Measurements from ENCODE around the gene ABCB8. TPM values are rescaled to one million over a fixed set of nuclear protein-coding genes. Genes with fewer than 3 reads are reported as not detected.

ABCB8 gene
- total and polyA plus RNA-seq, 2 donors (not counting 3 experiments of a cell fraction or from before 2014, with no cell fraction given), result 38.0 to 46.3 TPM

- no peak for DNase-seq (ENCODE audit: low read depth, low spot score)
- BruUV-seq (replicated peaks), result no TSS peak
- H3K27ac ChIP-seq (ENCODE audit: insufficient read depth, low read depth, low read length), result no peak overlapping the region
- H2AFZ ChIP-seq (ENCODE audit: low read depth, low read length), result no peak overlapping the region
- H3K9me3 ChIP-seq (replicated peaks; ENCODE audit: control insufficient read depth, insufficient read depth, low read length), result no peaks in the 10 kb centered on the region
- H3K4me1 ChIP-seq (ENCODE audit: control insufficient read depth, extremely low read depth, insufficient read depth, low read length), result peaks cover 28% of the 10 kb centered on the region
- no peak overlapping the region for H3K4me2 ChIP-seq (ENCODE audit: insufficient read depth, low read length)
- TF ChIP-seq GATA2 (IDR thresholded peaks at IDR 0.05; ENCODE audit: insufficient read depth, insufficient read length, low read depth, low read length), result no peak
- no peak for TF ChIP-seq MAX (IDR thresholded peaks at IDR 0.05; ENCODE audit: insufficient read depth, insufficient read length)
- no peak for TF ChIP-seq FOS (IDR thresholded peaks at IDR 0.05; ENCODE audit: borderline replicate concordance, insufficient read depth, low read length)
- TF ChIP-seq MYC (IDR thresholded peaks at IDR 0.05; ENCODE audit: low read depth, low read length), result no peak
- TF ChIP-seq POLR2A (IDR thresholded peaks at IDR 0.05; ENCODE audit: low read depth, low read length), result no peak
- no peak for TF ChIP-seq EZH2 (IDR thresholded peaks at IDR 0.05; ENCODE audit: borderline replicate concordance, low read depth, low read length, severe bottlenecking)
- no peak for TF ChIP-seq POLR2AphosphoS5 (IDR thresholded peaks at IDR 0.05; ENCODE audit: insufficient read depth, low read depth, low read length)
- TF ChIP-seq CTCF (IDR thresholded peaks at IDR 0.05; ENCODE audit: extremely low read depth in 1 of 2, insufficient read depth in 1 of 2, low read depth in 1 of 2, low read length in 2 of 2), result no peak
- no peak for TF ChIP-seq JUN (IDR thresholded peaks at IDR 0.05; ENCODE audit: borderline replicate concordance, insufficient read depth, insufficient read length, low read depth)
- dilution Hi-C loops (cut with MboI; ENCODE audit: extremely low pct_ligation_motif_present, low sequenced_read_pairs), result no loop called here
- H3K27me3 ChIP-seq (ENCODE audit: control insufficient read depth in 2 of 2, insufficient read depth in 2 of 2, low read length in 2 of 2), result no peaks in the 10 kb centered on the region
- no peak overlapping the region for H3K4me3 ChIP-seq (replicated peaks in 1 of 3; ENCODE audit: insufficient read depth in 1 of 3, low read depth in 1 of 3, low read length in 3 of 3)
- peaks cover 7% of the 10 kb centered on the region for H3K79me2 ChIP-seq (ENCODE audit: control insufficient read depth, insufficient read depth, low read length)
- H3K9me1 ChIP-seq (replicated peaks; ENCODE audit: control insufficient read depth, extremely low read depth, insufficient read depth, low read length), result no peaks in the 10 kb centered on the region
- peaks cover 0 to 37% of the 10 kb centered on the region in 2 experiments for H3K36me3 ChIP-seq (ENCODE audit: control insufficient read depth in 2 of 2, extremely low read depth in 1 of 2, insufficient read depth in 2 of 2, low read length in 2 of 2)
- H3K9ac ChIP-seq (replicated peaks; ENCODE audit: extremely low read depth, insufficient read depth, low read length), result no peak overlapping the region
- ChIA-PET CTCF (interaction anchor here (1.0 to 2.3 kb wide), 3 partner anchors 9 to 12 kb away, joined by 3 to 10 read pairs (median 5); no protein-coding TSS in a partner anchor), POLR2A (no interaction called here)
- H4K20me1 ChIP-seq (replicated peaks; ENCODE audit: control insufficient read depth, extremely low read depth, insufficient read depth, low read length), result no peaks in the 10 kb centered on the region
- intact Hi-C loops (cut with micrococcal nuclease), result no loop called here
- FAIRE-seq, result no peak
These were observed 30.4 kb upstream of the ABCB8 start for GRCh38 chr7:150997817-150998216.

Measured in endothelial cell of umbilical vein (primary cell).